Sigmoid colon (tissue), 3 donors: ENCODE results near the gene DICER1.

Experiments
- POLR2A ChIP-seq, 2 donors: fragments of 450-650 bp; IDR thresholded peaks; one replicate each; pipeline ENCODE4 v1.6.1; 2016; ENCODE audit warnings: antibody characterized with exemption in 2 of 2, mild to moderate bottlenecking in 2 of 2, moderate library complexity in 2 of 2
- TF ChIP-seq, protein P1 (sequence below), 4 experiments: fragments of 450-650 bp in 3 of 4; fragments of 200-600 bp in 1 of 4; IDR thresholded peaks; one replicate each; pipeline ENCODE4 v1.5.1; 2016 to 2019; ENCODE audit warnings: antibody characterized with exemption in 4 of 4, mild to moderate bottlenecking in 3 of 4, moderate library complexity in 2 of 4

DNA sequence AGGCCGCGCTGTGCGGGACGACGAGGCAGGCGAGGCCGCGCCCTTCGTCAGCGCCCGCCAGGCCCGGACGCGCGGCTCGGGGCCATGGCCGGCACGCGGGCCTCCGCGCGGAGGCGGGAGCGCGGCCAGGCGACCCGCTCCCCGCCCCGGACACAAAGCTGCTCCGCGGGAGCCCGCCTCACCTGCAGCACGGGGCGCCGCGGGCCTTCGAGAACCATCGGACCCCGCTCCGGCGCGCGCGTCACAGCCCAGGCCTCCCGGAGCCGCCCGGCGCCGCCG, 342 bp downstream of the DICER1 start:
- TF ChIP-seq, protein P1, sequence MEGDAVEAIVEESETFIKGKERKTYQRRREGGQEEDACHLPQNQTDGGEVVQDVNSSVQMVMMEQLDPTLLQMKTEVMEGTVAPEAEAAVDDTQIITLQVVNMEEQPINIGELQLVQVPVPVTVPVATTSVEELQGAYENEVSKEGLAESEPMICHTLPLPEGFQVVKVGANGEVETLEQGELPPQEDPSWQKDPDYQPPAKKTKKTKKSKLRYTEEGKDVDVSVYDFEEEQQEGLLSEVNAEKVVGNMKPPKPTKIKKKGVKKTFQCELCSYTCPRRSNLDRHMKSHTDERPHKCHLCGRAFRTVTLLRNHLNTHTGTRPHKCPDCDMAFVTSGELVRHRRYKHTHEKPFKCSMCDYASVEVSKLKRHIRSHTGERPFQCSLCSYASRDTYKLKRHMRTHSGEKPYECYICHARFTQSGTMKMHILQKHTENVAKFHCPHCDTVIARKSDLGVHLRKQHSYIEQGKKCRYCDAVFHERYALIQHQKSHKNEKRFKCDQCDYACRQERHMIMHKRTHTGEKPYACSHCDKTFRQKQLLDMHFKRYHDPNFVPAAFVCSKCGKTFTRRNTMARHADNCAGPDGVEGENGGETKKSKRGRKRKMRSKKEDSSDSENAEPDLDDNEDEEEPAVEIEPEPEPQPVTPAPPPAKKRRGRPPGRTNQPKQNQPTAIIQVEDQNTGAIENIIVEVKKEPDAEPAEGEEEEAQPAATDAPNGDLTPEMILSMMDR (IDR thresholded peaks at IDR 0.05), result no peak
- TF ChIP-seq POLR2A (IDR thresholded peaks at IDR 0.05), result no peak
